Mucosa of rectum (tissue), 2 donors: ENCODE measurements around the gene STAT3.
"Not testable (repeated sequence)": the region's sequence is repeated elsewhere in the genome, so short reads cannot be mapped to it uniquely, and the experiment has no call there.

ENCODE experiments used
- H3K27ac ChIP-seq, 2 donors: one replicate each; pipeline ENCODE4 v1.7.0; 2013; ENCODE audit warnings: inconsistent platforms in 2 of 2, low read depth in 2 of 2, low read length in 2 of 2
- H3K27me3 ChIP-seq, 2 donors: one replicate each; pipeline ENCODE4 v1.7.0; 2013; ENCODE audit warnings: low read length in 2 of 2; ENCODE audit not compliant: control insufficient read depth in 2 of 2, insufficient read depth in 2 of 2
- H3K36me3 ChIP-seq, 2 donors: one replicate each; pipeline ENCODE4 v1.7.0; 2013; ENCODE audit warnings: low read length in 2 of 2; ENCODE audit not compliant: control insufficient read depth in 2 of 2, insufficient read depth in 2 of 2
- H3K4me1 ChIP-seq, 2 donors: one replicate each; pipeline ENCODE4 v1.7.0; 2013; ENCODE audit warnings: low read length in 2 of 2, mild to moderate bottlenecking in 1 of 2; ENCODE audit not compliant: control insufficient read depth in 2 of 2, insufficient read depth in 2 of 2
- H3K4me3 ChIP-seq, 2 donors: one replicate each; pipeline ENCODE4 v1.7.0; 2013; ENCODE audit warnings: low read length in 2 of 2
- H3K9ac ChIP-seq, 2 donors: one replicate each; pipeline ENCODE4 v1.7.0; 2013; ENCODE audit warnings: low read length in 2 of 2, low read depth in 1 of 2, mild to moderate bottlenecking in 1 of 2
- H3K9me3 ChIP-seq, 2 donors: one replicate each; pipeline ENCODE4 v1.7.0; 2013; ENCODE audit warnings: low read length in 2 of 2; ENCODE audit not compliant: control insufficient read depth in 2 of 2
- donor health status: healthy.
- donor health status: Normal muscosa, but diverticular disease.

STAT3 gene

GRCh38 chr17:42266918-42267766 lies 121.1 kb downstream of the STAT3 start:
- H3K27ac ChIP-seq: no peak overlapping the region
- H3K27me3 ChIP-seq: no peaks in the 10 kb centered on the region
- no peak overlapping the region for H3K4me3 ChIP-seq
- no peaks in the 10 kb centered on the region for H3K9me3 ChIP-seq
- H3K36me3 ChIP-seq: no peaks in the 10 kb centered on the region
- H3K4me1 ChIP-seq: peaks cover 2 to 4% of the 10 kb centered on the region in 2 donors
- H3K9ac ChIP-seq: no peak overlapping the region

GRCh38 chr17:42266462-42266861 lies 121.8 kb downstream of the STAT3 start:
- H3K4me1 ChIP-seq: peaks cover 2 to 4% of the 10 kb centered on the region in 2 donors
- no peaks in the 10 kb centered on the region for H3K36me3 ChIP-seq
- no peak overlapping the region for H3K27ac ChIP-seq
- no peaks in the 10 kb centered on the region for H3K27me3 ChIP-seq
- no peaks in the 10 kb centered on the region for H3K9me3 ChIP-seq
- H3K9ac ChIP-seq: no peak overlapping the region
- H3K4me3 ChIP-seq: no peak overlapping the region

- not testable (repeated sequence) for H3K4me3 ChIP-seq, H3K36me3 ChIP-seq, H3K9me3 ChIP-seq, H3K27ac ChIP-seq, H3K27me3 ChIP-seq, H3K4me1 ChIP-seq, H3K9ac ChIP-seq
Measured at GRCh38 chr17:42264366-42264765, 123.9 kb downstream of the STAT3 start.
